ENCODE data around the gene NRXN3. TPM values are rescaled to one million over a fixed set of nuclear protein-coding genes. Genes with fewer than 3 reads are reported as not detected.

Gene NRXN3
- total and polyA plus RNA-seq, 2 donors (not counting 1 experiment from before 2014, with no cell fraction given) = not detected

DNA sequence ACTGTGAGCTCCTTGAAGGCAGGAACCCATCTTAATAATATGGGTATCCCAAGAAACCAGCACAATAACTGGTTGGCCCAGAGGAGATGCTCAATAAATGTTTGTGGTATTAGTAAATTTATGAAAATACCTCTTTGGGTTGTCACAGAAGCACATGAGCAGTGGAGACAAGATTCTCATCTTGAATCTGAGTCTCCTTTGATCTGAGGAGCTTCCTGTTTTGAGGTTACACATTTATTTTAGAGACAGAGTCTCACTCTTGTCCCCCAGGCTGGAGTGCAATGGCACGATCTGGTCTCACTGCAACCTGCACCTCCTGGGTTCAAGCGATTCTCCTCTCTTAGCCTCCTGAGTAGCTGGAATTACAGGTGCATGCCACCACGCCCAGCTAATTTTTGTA is 247.4 kb downstream of the NRXN3 start:
- WGBS (ENCODE audit: insufficient coverage) = no CpG with 5 or more reads among the region's 3 CpGs
- Histone ChIP-seq H3K4me2 (replicated peaks; ENCODE audit: low read depth, low read length, poor library complexity, severe bottlenecking) (no peak overlapping the region), H3K9me3 (ENCODE audit: control extremely low read depth in 1 of 3, control insufficient read depth in 2 of 3, insufficient read depth in 1 of 3, low read length in 2 of 3) (no peaks in the 10 kb centered on the region), H4K20me1 (ENCODE audit: control insufficient read depth, insufficient read depth, low read length, poor library complexity, severe bottlenecking) (no peaks in the 10 kb centered on the region), H3K27me3 (replicated peaks in 1 of 4; ENCODE audit: control extremely low read depth in 1 of 4, control insufficient read depth in 3 of 4, insufficient read depth in 4 of 4, low read length in 3 of 4) (no peaks in the 10 kb centered on the region), H3K36me3 (replicated peaks in 1 of 2; ENCODE audit: control extremely low read depth in 1 of 2, control insufficient read depth in 1 of 2, extremely low read depth in 1 of 2, insufficient read depth in 2 of 2, low read length in 1 of 2) (no peaks in the 10 kb centered on the region), H3K9ac (ENCODE audit: low read length) (no peak overlapping the region), H3K4me1 (ENCODE audit: control insufficient read depth in 2 of 2, insufficient read depth in 2 of 2, low read length in 2 of 2) (no peaks in the 10 kb centered on the region), H3K4me3 (ENCODE audit: control extremely low read depth in 1 of 5, extremely low read depth in 1 of 5, insufficient read depth in 1 of 5, low read depth in 2 of 5, low read length in 4 of 5) (no peak overlapping the region), H3K79me2 (ENCODE audit: control insufficient read depth, insufficient read depth, low read length) (no peaks in the 10 kb centered on the region), H2AFZ (ENCODE audit: insufficient read depth, low read depth, low read length, poor library complexity, severe bottlenecking) (no peak overlapping the region), H3K27ac (ENCODE audit: low read length in 2 of 2) (no peak overlapping the region)
- intact Hi-C loops (cut with micrococcal nuclease) = no loop called here
- H3K4me1 Mint-ChIP-seq = no peaks in the 10 kb centered on the region
- ATAC-seq (ENCODE audit: low read depth) (no peak), DNase-seq (no peak)
- H3K9me3 Mint-ChIP-seq (ENCODE audit: insufficient read depth) = no peaks in the 10 kb centered on the region
- ChIA-PET CTCF (no interaction called here), POLR2A (no interaction called here)
- TF ChIP-seq EZH2 (IDR thresholded peaks at IDR 0.05; ENCODE audit: borderline replicate concordance, insufficient read depth, low read depth, low read length, poor library complexity, severe bottlenecking) (no peak), CTCF (IDR thresholded peaks at IDR 0.05) (no peak)
- peaks cover 3% of the 10 kb centered on the region for H3K27me3 Mint-ChIP-seq
- H3K4me3 Mint-ChIP-seq = no peak overlapping the region
- no peak overlapping the region for H3K27ac Mint-ChIP-seq

GRCh38 chr14:78424311-78424710 is 254.1 kb downstream of the NRXN3 start:
- H3K27ac Mint-ChIP-seq = no peak overlapping the region
- H3K9ac ChIP-seq (ENCODE audit: low read length) = no peak overlapping the region
- no peak overlapping the region for H3K4me2 ChIP-seq (replicated peaks; ENCODE audit: low read depth, low read length, poor library complexity, severe bottlenecking)
- no peak for TF ChIP-seq EZH2 (IDR thresholded peaks at IDR 0.05; ENCODE audit: borderline replicate concordance, insufficient read depth, low read depth, low read length, poor library complexity, severe bottlenecking)
- no peak for TF ChIP-seq CTCF (IDR thresholded peaks at IDR 0.05)
- POLR2A ChIA-PET = no interaction called here
- peaks cover 3% of the 10 kb centered on the region for H3K27me3 Mint-ChIP-seq
- ATAC-seq (ENCODE audit: low read depth) (no peak), DNase-seq (no peak)
- no peaks in the 10 kb centered on the region for H3K4me1 Mint-ChIP-seq
- WGBS (ENCODE audit: insufficient coverage) = no CpG with 5 or more reads among the region's 1 CpG
- CTCF ChIA-PET = no interaction called here
- H3K4me3 ChIP-seq (ENCODE audit: control extremely low read depth in 1 of 5, extremely low read depth in 1 of 5, insufficient read depth in 1 of 5, low read depth in 2 of 5, low read length in 4 of 5) = no peak overlapping the region
- H4K20me1 ChIP-seq (ENCODE audit: control insufficient read depth, insufficient read depth, low read length, poor library complexity, severe bottlenecking) = no peaks in the 10 kb centered on the region
- H3K79me2 ChIP-seq (ENCODE audit: control insufficient read depth, insufficient read depth, low read length) = no peaks in the 10 kb centered on the region
- H3K36me3 ChIP-seq (replicated peaks in 1 of 2; ENCODE audit: control extremely low read depth in 1 of 2, control insufficient read depth in 1 of 2, extremely low read depth in 1 of 2, insufficient read depth in 2 of 2, low read length in 1 of 2) = no peaks in the 10 kb centered on the region
- no peak overlapping the region for H3K4me3 Mint-ChIP-seq
- intact Hi-C loops (cut with micrococcal nuclease) = no loop called here
- H3K27me3 ChIP-seq (replicated peaks in 1 of 4; ENCODE audit: control extremely low read depth in 1 of 4, control insufficient read depth in 3 of 4, insufficient read depth in 4 of 4, low read length in 3 of 4) = no peaks in the 10 kb centered on the region
- no peak overlapping the region for H2AFZ ChIP-seq (ENCODE audit: insufficient read depth, low read depth, low read length, poor library complexity, severe bottlenecking)
- no peaks in the 10 kb centered on the region for H3K9me3 Mint-ChIP-seq (ENCODE audit: insufficient read depth)
- no peaks in the 10 kb centered on the region for H3K4me1 ChIP-seq (ENCODE audit: control insufficient read depth in 2 of 2, insufficient read depth in 2 of 2, low read length in 2 of 2)
- no peak overlapping the region for H3K27ac ChIP-seq (ENCODE audit: low read length in 2 of 2)
- H3K9me3 ChIP-seq (ENCODE audit: control extremely low read depth in 1 of 3, control insufficient read depth in 2 of 3, insufficient read depth in 1 of 3, low read length in 2 of 3) = no peaks in the 10 kb centered on the region
